T47D (cell line): ENCODE measurements around the gene UNC5C.

ENCODE experiments used
- DNase-seq, 2 experiments: peaks; one replicate each; pipeline versions ENCODE4 v3.0.0 to v3.0.0-alpha.2; 2011 to 2012; ENCODE audit warnings: low read depth in 1 of 2, low spot score in 1 of 2
- JUND ChIP-seq: IDR thresholded peaks from 2 replicates; pipeline ENCODE4 v1.6.1; 2012; ENCODE audit warnings: low read depth
- in situ Hi-C: cut with HindIII; loops from 2 replicates; pipeline ENCODE4 v1.10.0; 2016; ENCODE audit warnings: low sequenced_read_pairs, low pct_unique_long_range_greater_than_20kb

Gene UNC5C

DNA sequence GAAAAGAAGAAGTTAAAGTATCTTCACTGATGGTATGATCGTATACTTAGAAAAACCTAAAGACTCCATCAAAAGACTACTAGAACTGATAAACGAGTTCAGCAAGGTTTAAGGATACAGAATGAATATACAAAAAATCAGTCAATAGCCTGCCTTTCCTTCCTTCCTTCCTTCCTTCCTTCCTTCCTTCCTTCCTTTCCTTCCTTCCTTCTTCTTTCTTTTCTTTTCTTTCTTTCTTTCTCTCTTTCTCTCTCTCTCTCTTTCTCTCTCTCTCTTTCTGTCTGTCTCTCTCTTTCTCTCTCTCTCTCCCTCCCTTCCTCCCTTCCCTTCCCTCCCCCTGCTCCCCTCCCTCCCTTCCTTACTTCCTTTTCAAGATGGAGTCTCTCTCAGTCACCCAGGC lies 428.3 kb downstream of the UNC5C start:
- no peak for TF ChIP-seq JUND
- in situ Hi-C loops, result no loop called here
- DNase-seq, result no peak

DNA sequence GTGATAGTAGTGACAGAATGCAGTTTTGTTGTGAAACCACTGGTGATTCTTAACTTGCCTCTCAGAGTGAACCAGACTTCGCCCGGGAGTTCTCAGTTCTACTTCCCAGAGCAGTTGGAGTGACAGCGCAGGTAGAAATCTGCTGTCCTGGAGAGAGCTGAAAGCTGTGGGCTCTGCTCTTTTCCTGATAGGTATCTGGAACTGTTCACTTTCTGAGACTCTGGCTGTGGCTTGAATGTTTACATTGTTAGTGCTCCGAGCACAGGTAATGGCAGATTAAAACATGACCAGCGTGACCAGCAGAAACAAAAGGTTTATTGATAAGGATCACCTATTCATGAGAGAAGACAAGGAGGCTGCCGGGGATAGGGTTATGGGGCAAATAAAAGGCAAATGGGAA lies 430.3 kb downstream of the UNC5C start:
- DNase-seq, result peak in 1 of 2 experiments; percentile 34
- in situ Hi-C loops, result no loop called here
- no peak for TF ChIP-seq JUND

DNA sequence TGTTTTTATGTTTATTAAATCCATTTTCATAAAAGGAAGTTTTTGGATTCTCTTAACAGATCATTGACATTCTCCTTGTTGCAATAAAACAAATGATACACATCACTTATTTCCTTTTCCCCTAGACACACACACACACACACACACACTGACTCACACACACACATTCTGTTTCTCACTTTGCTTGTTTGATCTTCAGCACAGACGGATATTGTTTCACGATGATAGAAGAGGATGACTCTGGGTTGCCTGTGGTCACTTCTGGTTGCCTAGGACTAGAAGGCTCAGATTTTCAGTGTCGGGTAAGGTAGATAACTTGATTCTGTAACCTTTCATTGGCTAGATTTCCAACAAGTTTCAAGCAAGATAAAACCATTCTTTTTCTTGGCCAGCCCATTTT lies 434.3 kb downstream of the UNC5C start:
- DNase-seq, result no peak
- in situ Hi-C loops, result no loop called here
- TF ChIP-seq JUND, result no peak
